HepG2 (cell line): ENCODE measurements around the gene NUDT3. TPM values are rescaled to one million over a fixed set of nuclear protein-coding genes. Genes with fewer than 3 reads are reported as not detected.

Experiments used
- GZF1 ChIP-seq: sonication (generic); formaldehyde crosslinking; IDR thresholded peaks from 2 replicates; pipeline ENCODE4 v1.5.1; 2020; ENCODE audit warnings: mild to moderate bottlenecking, missing genetic modification reagents
- MIXL1 ChIP-seq: IDR thresholded peaks from 2 replicates; pipeline ENCODE4 v1.6.1; 2016
- NFKBIZ ChIP-seq: IDR thresholded peaks from 2 replicates; pipeline ENCODE4 v1.6.1; 2018; ENCODE audit warnings: missing genetic modification reagents, missing compliant biosample characterization
- PITX1 ChIP-seq: sonication (generic); formaldehyde crosslinking; IDR thresholded peaks from 2 replicates; pipeline ENCODE4 v1.5.1; 2020; ENCODE audit warnings: mild to moderate bottlenecking, missing genetic modification reagents
- SIX1 ChIP-seq: sonication (generic); formaldehyde crosslinking; IDR thresholded peaks from 2 replicates; pipeline ENCODE4 v1.4.0; 2020; ENCODE audit warnings: missing genetic modification reagents, borderline replicate concordance
- SP5 ChIP-seq: IDR thresholded peaks from 2 replicates; pipeline ENCODE4 v1.6.1; 2016; ENCODE audit warnings: low read depth, borderline replicate concordance
- TBX2 ChIP-seq: sonication (generic); formaldehyde crosslinking; IDR thresholded peaks from 2 replicates; pipeline ENCODE4 v1.5.0; 2020; ENCODE audit warnings: missing genetic modification reagents, mild to moderate bottlenecking, borderline replicate concordance
- TP53 ChIP-seq: sonication (generic); formaldehyde crosslinking; conservative IDR thresholded peaks from 2 replicates; pipeline ENCODE4 v1.4.0; 2020; ENCODE audit warnings: missing genetic modification reagents
- ZBTB33 ChIP-seq: sonication (generic); formaldehyde crosslinking; IDR thresholded peaks from 2 replicates; pipeline ENCODE4 v1.4.0; 2020; ENCODE audit warnings: missing genetic modification reagents
- ZBTB38 ChIP-seq: sonication (generic); formaldehyde crosslinking; IDR thresholded peaks from 2 replicates; pipeline ENCODE4 v1.5.1; 2020; ENCODE audit warnings: mild to moderate bottlenecking, missing genetic modification reagents
- ZFY ChIP-seq: sonication (generic); formaldehyde crosslinking; IDR thresholded peaks from 2 replicates; pipeline ENCODE4 v1.4.0; 2020; ENCODE audit warnings: missing genetic modification reagents
- ZNF280D ChIP-seq: sonication (generic); formaldehyde crosslinking; IDR thresholded peaks from 2 replicates; pipeline ENCODE4 v1.5.1; 2020; ENCODE audit warnings: mild to moderate bottlenecking, missing genetic modification reagents
- ZNF350 ChIP-seq: sonication (generic); formaldehyde crosslinking; IDR thresholded peaks from 2 replicates; pipeline ENCODE4 v1.4.0; 2020; ENCODE audit warnings: mild to moderate bottlenecking, low read depth, missing genetic modification reagents, borderline replicate concordance
- ZNF709 ChIP-seq: sonication (generic); formaldehyde crosslinking; IDR thresholded peaks from 2 replicates; pipeline ENCODE4 v1.5.0; 2020; ENCODE audit warnings: mild to moderate bottlenecking, missing genetic modification reagents
- ZNF737 ChIP-seq: sonication (generic); formaldehyde crosslinking; IDR thresholded peaks from 2 replicates; pipeline ENCODE4 v1.5.0; 2020; ENCODE audit warnings: missing genetic modification reagents, mild to moderate bottlenecking, borderline replicate concordance
- polyA plus RNA-seq, 8 experiments: library from polyadenylated mRNA; depleted of rRNA in 3 of 8; stranded (reverse) in 7 of 8; unstranded in 1 of 8; fragments of >200 nt; fragmentation: Illumina TruSeq in 4 of 8; extraction: Trizol in 4 of 8; gene quantifications; 2 replicates each; pipeline versions ENCODE4 v1.2.1 to v1.2.3, GENCODE V29; 2011 to 2016; ENCODE audit warnings: low read depth in 4 of 8, missing spikeins in 1 of 8, mixed read lengths in 1 of 8; ENCODE audit not compliant: insufficient read depth in 1 of 8
- total RNA-seq, 5 experiments: library from RNA; depleted of rRNA; stranded (reverse); fragments of >200 nt; fragmentation: Illumina TruSeq; extraction: Trizol; gene quantifications; 2 replicates each; pipeline ENCODE4 v1.2.3, GENCODE V29; 2016; ENCODE audit warnings: low read depth in 1 of 5
- TF ChIP-seq, protein P1 (sequence below): sonication (generic); formaldehyde crosslinking; IDR thresholded peaks from 2 replicates; pipeline ENCODE4 v1.4.0; 2020; ENCODE audit warnings: missing genetic modification reagents
- TF ChIP-seq, protein P2 (sequence below): IDR thresholded peaks from 2 replicates; pipeline ENCODE4 v1.6.1; 2016; ENCODE audit warnings: missing genetic modification reagents, missing compliant biosample characterization
- TF ChIP-seq, protein P3 (sequence below): sonication (generic); formaldehyde crosslinking; IDR thresholded peaks from 2 replicates; pipeline ENCODE4 v1.4.0; 2020; ENCODE audit warnings: missing genetic modification reagents
- TF ChIP-seq, protein P4 (sequence below): sonication (generic); formaldehyde crosslinking; IDR thresholded peaks from 2 replicates; pipeline ENCODE4 v1.5.1; 2020; ENCODE audit warnings: missing genetic modification reagents, mild to moderate bottlenecking, borderline replicate concordance
- TF ChIP-seq, protein P5 (sequence below): IDR thresholded peaks from 2 replicates; pipeline ENCODE4 v1.6.1; 2016

Gene NUDT3
- total and polyA plus RNA-seq, 2 of the 13 experiments (the other 11 are each of a cell fraction or from before 2014, with no cell fraction given) = 20.2 to 20.6 TPM

- TF ChIP-seq, protein P1, sequence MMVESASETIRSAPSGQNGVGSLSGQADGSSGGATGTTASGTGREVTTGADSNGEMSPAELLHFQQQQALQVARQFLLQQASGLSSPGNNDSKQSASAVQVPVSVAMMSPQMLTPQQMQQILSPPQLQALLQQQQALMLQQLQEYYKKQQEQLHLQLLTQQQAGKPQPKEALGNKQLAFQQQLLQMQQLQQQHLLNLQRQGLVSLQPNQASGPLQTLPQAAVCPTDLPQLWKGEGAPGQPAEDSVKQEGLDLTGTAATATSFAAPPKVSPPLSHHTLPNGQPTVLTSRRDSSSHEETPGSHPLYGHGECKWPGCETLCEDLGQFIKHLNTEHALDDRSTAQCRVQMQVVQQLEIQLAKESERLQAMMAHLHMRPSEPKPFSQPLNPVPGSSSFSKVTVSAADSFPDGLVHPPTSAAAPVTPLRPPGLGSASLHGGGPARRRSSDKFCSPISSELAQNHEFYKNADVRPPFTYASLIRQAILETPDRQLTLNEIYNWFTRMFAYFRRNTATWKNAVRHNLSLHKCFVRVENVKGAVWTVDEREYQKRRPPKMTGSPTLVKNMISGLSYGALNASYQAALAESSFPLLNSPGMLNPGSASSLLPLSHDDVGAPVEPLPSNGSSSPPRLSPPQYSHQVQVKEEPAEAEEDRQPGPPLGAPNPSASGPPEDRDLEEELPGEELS (CRISPR knock-in tag) = 0 out of 2 replicates have a peak, but pooled peaks have one; percentile 31
- no peak for TF ChIP-seq TP53 (CRISPR knock-in tag)
- TF ChIP-seq, protein P2, sequence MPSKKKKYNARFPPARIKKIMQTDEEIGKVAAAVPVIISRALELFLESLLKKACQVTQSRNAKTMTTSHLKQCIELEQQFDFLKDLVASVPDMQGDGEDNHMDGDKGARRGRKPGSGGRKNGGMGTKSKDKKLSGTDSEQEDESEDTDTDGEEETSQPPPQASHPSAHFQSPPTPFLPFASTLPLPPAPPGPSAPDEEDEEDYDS = no peak
- peak; percentile 12; the same call in 1 of the 2 replicates for TF ChIP-seq SIX1 (CRISPR knock-in tag)
- TF ChIP-seq MIXL1 (CRISPR knock-in tag) = 0 out of 2 replicates have a peak, but pooled peaks have one; percentile 32
- TF ChIP-seq PITX1 (CRISPR knock-in tag) = peak; percentile 62; the same call in 1 of the 2 replicates
- no peak for TF ChIP-seq NFKBIZ
- no peak for TF ChIP-seq ZFY (CRISPR knock-in tag)
- TF ChIP-seq ZNF280D (CRISPR knock-in tag) = no peak
- no peak for TF ChIP-seq GZF1 (CRISPR knock-in tag)
- TF ChIP-seq SP5 (CRISPR knock-in tag) = 0 out of 2 replicates have a peak, but pooled peaks have one; percentile 22
- TF ChIP-seq ZNF350 (CRISPR knock-in tag) = peak; percentile 32; the same call in 1 of the 2 replicates
- TF ChIP-seq, protein P3, sequence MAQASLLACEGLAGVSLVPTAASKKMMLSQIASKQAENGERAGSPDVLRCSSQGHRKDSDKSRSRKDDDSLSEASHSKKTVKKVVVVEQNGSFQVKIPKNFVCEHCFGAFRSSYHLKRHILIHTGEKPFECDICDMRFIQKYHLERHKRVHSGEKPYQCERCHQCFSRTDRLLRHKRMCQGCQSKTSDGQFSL (CRISPR knock-in tag) = no peak
- TF ChIP-seq ZBTB33 (CRISPR knock-in tag) = peak; percentile 69; the same call in 1 of the 2 replicates
- no peak for TF ChIP-seq ZNF709 (CRISPR knock-in tag)
- TF ChIP-seq TBX2 (CRISPR knock-in tag) = 0 out of 2 replicates have a peak, but pooled peaks have one; percentile 25
- 0 out of 2 replicates have a peak, but pooled peaks have one; percentile 69 for TF ChIP-seq ZNF737 (CRISPR knock-in tag)
- peak; percentile 41; the same call in 1 of the 2 replicates for TF ChIP-seq ZBTB38 (CRISPR knock-in tag)
- TF ChIP-seq, protein P4, sequence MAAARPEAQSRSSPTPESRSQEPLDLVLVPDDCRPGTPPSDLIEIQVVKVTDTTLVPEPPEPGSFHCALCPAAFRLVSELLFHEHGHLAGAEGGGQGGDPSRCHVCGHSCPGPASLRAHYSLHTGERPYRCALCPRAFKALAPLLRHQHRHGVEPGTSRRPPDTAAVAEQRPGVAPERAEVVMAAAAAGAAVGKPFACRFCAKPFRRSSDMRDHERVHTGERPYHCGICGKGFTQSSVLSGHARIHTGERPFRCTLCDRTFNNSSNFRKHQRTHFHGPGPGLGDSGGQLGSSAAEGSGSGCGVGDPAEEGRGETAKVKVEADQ (CRISPR knock-in tag) = peak; percentile 39; the same call in 1 of the 2 replicates
- TF ChIP-seq, protein P5, sequence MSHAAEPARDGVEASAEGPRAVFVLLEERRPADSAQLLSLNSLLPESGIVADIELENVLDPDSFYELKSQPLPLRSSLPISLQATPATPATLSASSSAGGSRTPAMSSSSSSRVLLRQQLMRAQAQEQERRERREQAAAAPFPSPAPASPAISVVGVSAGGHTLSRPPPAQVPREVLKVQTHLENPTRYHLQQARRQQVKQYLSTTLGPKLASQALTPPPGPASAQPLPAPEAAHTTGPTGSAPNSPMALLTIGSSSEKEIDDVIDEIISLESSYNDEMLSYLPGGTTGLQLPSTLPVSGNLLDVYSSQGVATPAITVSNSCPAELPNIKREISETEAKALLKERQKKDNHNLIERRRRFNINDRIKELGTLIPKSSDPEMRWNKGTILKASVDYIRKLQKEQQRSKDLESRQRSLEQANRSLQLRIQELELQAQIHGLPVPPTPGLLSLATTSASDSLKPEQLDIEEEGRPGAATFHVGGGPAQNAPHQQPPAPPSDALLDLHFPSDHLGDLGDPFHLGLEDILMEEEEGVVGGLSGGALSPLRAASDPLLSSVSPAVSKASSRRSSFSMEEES (CRISPR knock-in tag) = 0 out of 2 replicates have a peak, but pooled peaks have one; percentile 18
Measured at GRCh38 chr6:34385793-34386195, 6.7 kb downstream of the NUDT3 start (continued).
